OCI-LY1 (cell line): ENCODE measurements around the gene PRKCH.
A peak's percentile ranks its signal among the peaks of the same experiment; 100 is the strongest.

Experiments used
- H2AFZ ChIP-seq: fragments of 200-600 bp; sonication (generic), shearing (Covaris generic); 2 replicates; pipeline ENCODE4 v1.6.0; 2014; ENCODE audit warnings: antibody characterized with exemption, mild to moderate bottlenecking, low read length
- H3F3A ChIP-seq: fragments of 200-600 bp; sonication (generic), shearing (Covaris generic); 2 replicates; pipeline ENCODE4 v1.6.0; 2014; ENCODE audit warnings: mild to moderate bottlenecking, antibody characterized with exemption, low read length, moderate library complexity; ENCODE audit not compliant: insufficient read depth
- H3K27ac ChIP-seq: fragments of 200-600 bp; sonication (generic); 2 replicates; pipeline ENCODE4 v1.5.1; 2014; ENCODE audit warnings: low read length, mixed run types, mild to moderate bottlenecking, low read depth; ENCODE audit not compliant: poor library complexity, severe bottlenecking
- H3K27me3 ChIP-seq: fragments of 200-600 bp; sonication (generic); 2 replicates; pipeline ENCODE4 v1.6.0; 2014; ENCODE audit warnings: antibody characterized with exemption, mild to moderate bottlenecking, low read length, moderate library complexity; ENCODE audit not compliant: insufficient read depth
- H3K36me3 ChIP-seq: fragments of 200-600 bp; sonication (generic); 2 replicates; pipeline ENCODE4 v1.6.1; 2014; ENCODE audit warnings: mild to moderate bottlenecking, antibody characterized with exemption, low read length, moderate library complexity, mixed read lengths; ENCODE audit not compliant: insufficient read depth
- H3K4me1 ChIP-seq: fragments of 200-600 bp; sonication (generic); 2 replicates; pipeline ENCODE4 v1.5.1; 2014; ENCODE audit warnings: mild to moderate bottlenecking, low read length, moderate library complexity; ENCODE audit not compliant: insufficient read depth, severe bottlenecking
- H3K4me2 ChIP-seq: fragments of 200-600 bp; sonication (generic), shearing (Covaris generic); 2 replicates; pipeline ENCODE4 v1.6.1; 2014; ENCODE audit warnings: low read length
- H3K4me3 ChIP-seq: fragments of 200-600 bp; sonication (generic); 2 replicates; pipeline ENCODE4 v1.5.1; 2014; ENCODE audit warnings: low read length, low read depth, mild to moderate bottlenecking, mixed read lengths; ENCODE audit not compliant: poor library complexity, severe bottlenecking
- H3K79me2 ChIP-seq: fragments of 200-600 bp; shearing (Covaris generic); 2 replicates; pipeline ENCODE4 v1.6.1; 2016; ENCODE audit warnings: mixed run types, low read length, mixed read lengths; ENCODE audit not compliant: insufficient read depth
- H3K9ac ChIP-seq: fragments of 200-600 bp; sonication (generic), shearing (Covaris generic); 2 replicates; pipeline ENCODE4 v1.6.1; 2014; ENCODE audit warnings: mild to moderate bottlenecking, low read length, mixed read lengths
- H3K9me2 ChIP-seq: fragments of 200-600 bp; sonication (generic), shearing (Covaris generic); 2 replicates; pipeline ENCODE4 v1.6.1; 2014; ENCODE audit warnings: low read depth, mild to moderate bottlenecking, low read length, mixed read lengths
- H3K9me3 ChIP-seq: fragments of 200-600 bp; shearing (Covaris generic); 2 replicates; pipeline ENCODE4 v1.6.1; 2014; ENCODE audit warnings: low read length, mixed read lengths
- H4K20me1 ChIP-seq: fragments of 200-600 bp; sonication (generic), shearing (Covaris generic); 2 replicates; pipeline ENCODE4 v1.6.0; 2016; ENCODE audit warnings: mild to moderate bottlenecking, low read length; ENCODE audit not compliant: insufficient read depth
- CTCF ChIP-seq: fragments of 200-600 bp; sonication (generic), shearing (Covaris generic); IDR thresholded peaks from 2 replicates; pipeline ENCODE4 v1.5.1; 2017; ENCODE audit warnings: mild to moderate bottlenecking, antibody characterized with exemption, low read length, moderate library complexity, mixed read lengths
- EZH2 ChIP-seq: fragments of 200-600 bp; sonication (generic), shearing (Covaris generic); IDR thresholded peaks from 2 replicates; pipeline ENCODE4 v1.8.0; 2017; ENCODE audit warnings: borderline replicate concordance, mixed run types, mild to moderate bottlenecking, antibody characterized with exemption, low read length, moderate library complexity, mixed read lengths

The PRKCH gene

GRCh38 chr14:61593330-61593729, 272.0 kb downstream of the PRKCH start:
- no peaks in the 10 kb centered on the region for H4K20me1 ChIP-seq
- H3K79me2 ChIP-seq, result no peaks in the 10 kb centered on the region
- no peaks in the 10 kb centered on the region for H3K27me3 ChIP-seq
- H3K36me3 ChIP-seq, result no peaks in the 10 kb centered on the region
- no peak overlapping the region for H2AFZ ChIP-seq
- no peak overlapping the region for H3K4me2 ChIP-seq
- H3K9me3 ChIP-seq, result 0 out of 2 replicates have a peak, but pooled peaks cover 2% of the 10 kb centered on the region
- H3K4me1 ChIP-seq, result peaks cover 24% of the 10 kb centered on the region
- no peaks in the 10 kb centered on the region for H3F3A ChIP-seq
- H3K9me2 ChIP-seq, result no peaks in the 10 kb centered on the region
- no peak overlapping the region for H3K9ac ChIP-seq
- H3K27ac ChIP-seq, result no peak overlapping the region
- H3K4me3 ChIP-seq, result no peak overlapping the region
- TF ChIP-seq EZH2 (no peak), CTCF (no peak)

- H3K9me3 ChIP-seq, result 0 out of 2 replicates have a peak, but pooled peaks cover 2% of the 10 kb centered on the region
- H3K9me2 ChIP-seq, result no peaks in the 10 kb centered on the region
- no peak for TF ChIP-seq CTCF
- TF ChIP-seq EZH2, result no peak
- no peaks in the 10 kb centered on the region for H3K36me3 ChIP-seq
- H3K27ac ChIP-seq, result no peak overlapping the region
- H3K4me1 ChIP-seq, result peaks cover 37% of the 10 kb centered on the region
- H2AFZ ChIP-seq, result no peak overlapping the region
- H3F3A ChIP-seq, result no peaks in the 10 kb centered on the region
- no peak overlapping the region for H3K4me3 ChIP-seq
- H3K9ac ChIP-seq, result no peak overlapping the region
- no peaks in the 10 kb centered on the region for H3K27me3 ChIP-seq
- H3K79me2 ChIP-seq, result no peaks in the 10 kb centered on the region
- H4K20me1 ChIP-seq, result no peaks in the 10 kb centered on the region
- no peak overlapping the region for H3K4me2 ChIP-seq
Observed at GRCh38 chr14:61596990-61597389, 275.6 kb downstream of the PRKCH start.

GRCh38 chr14:61598980-61599379, 277.6 kb downstream of the PRKCH start:
- H3F3A ChIP-seq, result no peaks in the 10 kb centered on the region

More at GRCh38 chr14:61598980-61599379, 277.6 kb downstream of the PRKCH start:
- Histone ChIP-seq H3K27ac (peak overlapping the region; percentile 74), H4K20me1 (no peaks in the 10 kb centered on the region), H3K36me3 (no peaks in the 10 kb centered on the region), H3K9me2 (no peaks in the 10 kb centered on the region), H2AFZ (peak overlapping the region; percentile 75; the same call in 1 of the 2 replicates), H3K4me3 (no peak overlapping the region), H3K27me3 (no peaks in the 10 kb centered on the region), H3K4me2 (peak overlapping the region; percentile 2; the same call in 1 of the 2 replicates), H3K9ac (peak overlapping the region; percentile 12; the same call in 1 of the 2 replicates), H3K4me1 (peaks cover 48% of the 10 kb centered on the region), H3K79me2 (no peaks in the 10 kb centered on the region), H3K9me3 (no peaks in the 10 kb centered on the region)
- TF ChIP-seq CTCF (no peak), EZH2 (no peak)
